Medulla oblongata (tissue), 1 donor: Measurements from ENCODE around the gene CFD.

Experiments used
- DNase-seq: peaks from one replicate; pipeline ENCODE4 v3.0.0-alpha.2; 2015; ENCODE audit errors: extremely low spot score

CFD gene

DNA sequence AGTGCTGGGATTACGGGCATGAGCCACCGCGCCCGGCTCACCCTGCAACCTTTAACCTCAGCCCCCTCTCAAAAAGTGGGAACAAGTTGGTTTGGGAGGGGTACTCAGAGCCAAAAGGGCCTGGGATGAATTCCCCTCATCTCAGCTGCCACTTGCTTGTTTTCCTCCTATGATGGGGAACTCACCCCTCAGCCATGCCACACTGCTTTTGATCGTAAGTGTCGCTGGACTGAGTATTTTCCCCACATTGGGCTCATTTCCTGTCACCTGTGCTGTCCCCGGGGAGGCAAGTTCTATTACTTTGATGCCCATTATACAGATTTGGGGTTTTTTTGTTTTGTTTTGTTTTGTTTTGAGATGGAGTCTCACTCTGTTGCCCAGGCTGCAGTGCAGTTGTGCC lies 47.0 kb downstream of the CFD start:
- DNase-seq, result no peak

DNA sequence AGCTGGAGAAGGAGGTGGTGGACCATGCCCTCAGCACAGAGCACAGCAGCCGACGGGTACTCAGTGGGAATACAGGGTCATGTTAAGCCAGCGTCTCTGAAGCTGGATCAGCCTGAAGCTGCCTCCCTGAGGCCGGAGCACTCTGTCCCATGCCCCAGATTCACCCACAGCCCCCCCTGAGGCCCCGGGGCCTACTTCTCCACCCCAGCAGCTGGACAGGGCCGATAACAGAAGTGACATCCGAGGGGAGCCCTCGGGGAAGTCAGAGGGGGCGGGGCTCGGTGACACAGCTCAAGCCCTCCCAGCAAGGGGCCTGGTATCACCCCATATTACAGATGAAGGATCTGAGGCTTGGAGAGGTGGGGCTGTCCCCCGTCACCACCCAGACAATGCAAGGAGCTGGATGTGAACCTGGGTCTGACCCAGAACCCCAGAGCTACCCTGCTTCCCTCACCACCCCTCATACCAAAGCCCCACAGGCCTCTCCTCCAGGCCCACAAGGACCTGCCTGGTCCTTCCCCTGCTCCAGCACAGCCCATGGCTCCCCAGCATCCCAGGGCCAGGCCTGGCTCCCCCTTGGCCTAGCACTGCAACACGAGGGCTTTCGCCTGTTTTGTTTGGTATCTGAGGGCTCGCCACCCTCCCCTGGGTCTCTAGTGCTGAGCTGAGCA lies 47.9 kb downstream of the CFD start:
- no peak for DNase-seq

- no peak for DNase-seq
Measured at GRCh38 chr19:911197-912033, 52.0 kb downstream of the CFD start.

DNA sequence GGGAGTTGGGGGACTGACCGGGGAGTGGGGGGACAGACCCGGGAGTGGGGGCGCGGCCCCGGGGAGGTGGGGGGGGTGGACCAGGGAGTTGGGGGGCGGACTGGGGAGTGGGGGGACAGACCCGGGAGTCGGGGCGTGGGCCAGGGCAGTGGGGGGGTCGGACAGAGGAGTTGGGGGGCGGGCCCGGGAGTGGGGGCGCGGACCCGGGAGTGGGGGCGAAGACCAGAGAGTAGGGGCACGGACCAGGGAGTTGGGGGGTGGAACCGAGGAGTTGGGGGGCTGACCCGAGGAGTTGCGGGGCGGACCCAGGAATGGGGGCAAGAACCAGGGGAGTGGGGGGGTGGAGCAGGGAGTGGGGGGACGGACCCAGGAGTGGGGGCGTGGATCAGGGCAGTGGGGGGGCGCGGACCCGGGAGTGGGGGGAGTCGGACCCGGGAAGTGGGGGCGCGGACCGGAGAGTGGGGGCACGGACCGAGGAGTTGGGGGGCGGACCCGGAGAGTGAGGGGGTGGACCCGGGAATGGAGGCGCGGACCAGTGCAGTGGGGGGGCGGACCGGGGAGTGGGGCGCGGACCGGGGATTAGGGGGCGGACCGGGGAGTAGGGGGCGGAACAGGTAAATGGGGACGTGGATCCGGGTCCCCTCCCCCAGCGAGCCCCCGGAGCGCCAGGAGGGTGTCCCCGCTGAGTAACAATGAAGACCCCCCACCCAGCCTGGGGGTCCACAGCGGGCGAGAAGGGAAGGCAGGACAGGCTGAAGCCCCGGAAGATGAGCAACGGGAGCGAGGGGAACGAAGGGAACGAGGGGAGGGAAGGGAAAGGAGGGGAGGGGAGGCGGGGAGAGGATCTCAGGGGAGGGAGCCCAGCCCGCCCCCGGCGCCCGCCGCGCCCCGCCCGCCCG lies 53.0 kb downstream of the CFD start:
- no peak for DNase-seq
